Measurements from ENCODE around the gene PAAF1.

Gene PAAF1

GRCh38 chr11:73939096-73939495, 62.3 kb downstream of the PAAF1 start:
- Histone ChIP-seq H4K91ac (ENCODE audit: low read length) (no peak overlapping the region), H3K9ac (ENCODE audit: low read length) (no peak overlapping the region), H3K27me3 (ENCODE audit: control insufficient read depth in 1 of 2, insufficient read depth in 1 of 2, low read length in 2 of 2) (no peaks in the 10 kb centered on the region), H3K79me1 (replicated peaks; ENCODE audit: low read length, poor library complexity, severe bottlenecking) (no peaks in the 10 kb centered on the region), H3K27ac (ENCODE audit: low read length, poor library complexity, severe bottlenecking) (no peak overlapping the region), H2BK15ac (ENCODE audit: low read depth, poor library complexity, severe bottlenecking) (no peak overlapping the region), H2AFZ (ENCODE audit: low read depth, low read length) (no peak overlapping the region), H2BK5ac (ENCODE audit: low read depth, low read length, poor library complexity, severe bottlenecking) (no peak overlapping the region), H3K4me3 (ENCODE audit: insufficient read depth in 1 of 2, low read depth in 1 of 2, low read length in 2 of 2) (no peak overlapping the region), H2BK120ac (ENCODE audit: low read depth, low read length) (no peak overlapping the region), H3K36me3 (ENCODE audit: control insufficient read depth in 1 of 2, insufficient read depth in 2 of 2, low read depth in 1 of 2, low read length in 2 of 2) (peaks cover 3 to 15% of the 10 kb centered on the region in 2 experiments), H3K23ac (ENCODE audit: low read length in 2 of 2) (no peak overlapping the region), H2BK12ac (ENCODE audit: low read length in 2 of 2) (no peak overlapping the region), H2AK5ac (ENCODE audit: low read length, severe bottlenecking) (no peak overlapping the region), H3K4me1 (ENCODE audit: control insufficient read depth, insufficient read depth, low read depth, low read length) (no peaks in the 10 kb centered on the region), H3K9me3 (ENCODE audit: control insufficient read depth, low read length) (peaks cover 14% of the 10 kb centered on the region), H3K14ac (ENCODE audit: low read length in 2 of 2) (no peak overlapping the region), H3K4me2 (ENCODE audit: low read length, poor library complexity, severe bottlenecking) (no peak overlapping the region), H3K4ac (ENCODE audit: low read depth in 1 of 2, low read length in 2 of 2) (no peak overlapping the region), H4K8ac (ENCODE audit: low read length) (no peak overlapping the region), H3K18ac (ENCODE audit: low read depth in 1 of 2, low read length in 2 of 2) (no peak overlapping the region)
- 82% methylated on average over 4 of the region's 4 CpGs for WGBS
- no peak for DNase-seq

DNA sequence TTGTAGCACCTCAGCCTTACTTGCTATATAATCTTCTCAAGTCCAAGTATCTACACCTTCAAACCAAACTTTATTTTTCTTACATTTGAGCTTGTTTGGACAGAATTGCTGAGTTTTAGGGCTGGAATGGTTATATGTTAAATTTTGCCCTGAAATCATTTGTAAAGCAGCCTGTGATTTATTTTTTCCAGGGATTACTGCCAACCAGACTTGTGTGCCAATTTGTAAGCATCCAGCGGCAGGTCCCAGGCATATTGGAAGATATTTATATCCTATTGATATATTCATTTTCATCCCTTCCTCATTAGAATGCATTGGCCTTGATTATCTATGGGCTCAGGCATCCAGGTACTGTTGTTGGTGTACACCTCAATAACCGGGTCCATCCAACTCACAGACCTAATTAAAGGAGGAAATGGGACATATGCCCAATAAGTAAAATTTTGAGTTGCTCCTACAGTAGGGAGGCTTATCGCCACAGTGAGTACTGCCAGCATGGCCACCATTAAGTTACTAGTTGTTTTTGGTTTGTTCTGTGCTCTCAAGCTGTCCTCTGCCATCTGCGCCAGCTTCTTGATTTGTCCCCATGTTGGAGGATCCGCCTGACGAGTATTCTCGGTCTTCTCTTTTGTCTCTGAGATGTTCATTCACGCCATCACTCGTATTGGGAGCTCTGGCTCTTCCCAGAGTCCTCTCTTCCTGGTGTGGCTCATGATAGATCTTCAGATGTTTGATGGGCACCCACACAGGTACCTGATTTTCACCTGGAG, 64.2 kb downstream of the PAAF1 start:
- 97% methylated on average over 8 of the region's 9 CpGs for WGBS

GRCh38 chr11:73942010-73942409, 65.2 kb downstream of the PAAF1 start:
- no peak overlapping the region for H3K4me3 ChIP-seq (ENCODE audit: insufficient read depth in 1 of 2, low read depth in 1 of 2, low read length in 2 of 2)
- no peak overlapping the region for H2AFZ ChIP-seq (ENCODE audit: low read depth, low read length)
- no peak overlapping the region for H2BK15ac ChIP-seq (ENCODE audit: low read depth, poor library complexity, severe bottlenecking)
- DNase-seq: no peak
- WGBS: 93% methylated on average over 1 of the region's 1 CpG
- no peak overlapping the region for H2BK5ac ChIP-seq (ENCODE audit: low read depth, low read length, poor library complexity, severe bottlenecking)
- no peak overlapping the region for H3K18ac ChIP-seq (ENCODE audit: low read depth in 1 of 2, low read length in 2 of 2)
- H3K9me3 ChIP-seq (ENCODE audit: control insufficient read depth, low read length): peaks cover 19% of the 10 kb centered on the region
- no peak overlapping the region for H4K91ac ChIP-seq (ENCODE audit: low read length)
- no peaks in the 10 kb centered on the region for H3K4me1 ChIP-seq (ENCODE audit: control insufficient read depth, insufficient read depth, low read depth, low read length)
- no peaks in the 10 kb centered on the region for H3K27me3 ChIP-seq (ENCODE audit: control insufficient read depth in 1 of 2, insufficient read depth in 1 of 2, low read length in 2 of 2)
- H3K4ac ChIP-seq (ENCODE audit: low read depth in 1 of 2, low read length in 2 of 2): no peak overlapping the region
- no peaks in the 10 kb centered on the region for H3K79me1 ChIP-seq (replicated peaks; ENCODE audit: low read length, poor library complexity, severe bottlenecking)
- no peak overlapping the region for H3K23ac ChIP-seq (ENCODE audit: low read length in 2 of 2)
- H3K36me3 ChIP-seq (ENCODE audit: control insufficient read depth in 1 of 2, insufficient read depth in 2 of 2, low read depth in 1 of 2, low read length in 2 of 2): peaks cover 0 to 15% of the 10 kb centered on the region in 2 experiments
- no peak overlapping the region for H3K9ac ChIP-seq (ENCODE audit: low read length)
- H2AK5ac ChIP-seq (ENCODE audit: low read length, severe bottlenecking): no peak overlapping the region
- H2BK120ac ChIP-seq (ENCODE audit: low read depth, low read length): no peak overlapping the region
- H3K14ac ChIP-seq (ENCODE audit: low read length in 2 of 2): no peak overlapping the region
- H2BK12ac ChIP-seq (ENCODE audit: low read length in 2 of 2): no peak overlapping the region
- H3K4me2 ChIP-seq (ENCODE audit: low read length, poor library complexity, severe bottlenecking): no peak overlapping the region
- no peak overlapping the region for H4K8ac ChIP-seq (ENCODE audit: low read length)
- no peak overlapping the region for H3K27ac ChIP-seq (ENCODE audit: low read length, poor library complexity, severe bottlenecking)

More for the DNA sequence above, 64.2 kb downstream of the PAAF1 start:
- Histone ChIP-seq H3K4me2 (ENCODE audit: low read length, poor library complexity, severe bottlenecking) (no peak overlapping the region), H2BK120ac (ENCODE audit: low read depth, low read length) (no peak overlapping the region), H3K9ac (ENCODE audit: low read length) (no peak overlapping the region), H3K14ac (ENCODE audit: low read length in 2 of 2) (no peak overlapping the region), H3K4me3 (ENCODE audit: insufficient read depth in 1 of 2, low read depth in 1 of 2, low read length in 2 of 2) (no peak overlapping the region), H2BK15ac (ENCODE audit: low read depth, poor library complexity, severe bottlenecking) (no peak overlapping the region), H3K18ac (ENCODE audit: low read depth in 1 of 2, low read length in 2 of 2) (no peak overlapping the region), H3K4ac (ENCODE audit: low read depth in 1 of 2, low read length in 2 of 2) (no peak overlapping the region), H2AK5ac (ENCODE audit: low read length, severe bottlenecking) (no peak overlapping the region), H3K9me3 (ENCODE audit: control insufficient read depth, low read length) (peaks cover 14% of the 10 kb centered on the region), H3K23ac (ENCODE audit: low read length in 2 of 2) (no peak overlapping the region), H4K91ac (ENCODE audit: low read length) (no peak overlapping the region), H2BK12ac (ENCODE audit: low read length in 2 of 2) (no peak overlapping the region), H3K27ac (ENCODE audit: low read length, poor library complexity, severe bottlenecking) (no peak overlapping the region), H3K36me3 (ENCODE audit: control insufficient read depth in 1 of 2, insufficient read depth in 2 of 2, low read depth in 1 of 2, low read length in 2 of 2) (peaks cover 0 to 12% of the 10 kb centered on the region in 2 experiments), H2BK5ac (ENCODE audit: low read depth, low read length, poor library complexity, severe bottlenecking) (no peak overlapping the region), H2AFZ (ENCODE audit: low read depth, low read length) (no peak overlapping the region), H3K79me1 (replicated peaks; ENCODE audit: low read length, poor library complexity, severe bottlenecking) (no peaks in the 10 kb centered on the region), H3K4me1 (ENCODE audit: control insufficient read depth, insufficient read depth, low read depth, low read length) (no peaks in the 10 kb centered on the region), H4K8ac (ENCODE audit: low read length) (no peak overlapping the region), H3K27me3 (ENCODE audit: control insufficient read depth in 1 of 2, insufficient read depth in 1 of 2, low read length in 2 of 2) (no peaks in the 10 kb centered on the region)
- DNase-seq: no peak

DNA sequence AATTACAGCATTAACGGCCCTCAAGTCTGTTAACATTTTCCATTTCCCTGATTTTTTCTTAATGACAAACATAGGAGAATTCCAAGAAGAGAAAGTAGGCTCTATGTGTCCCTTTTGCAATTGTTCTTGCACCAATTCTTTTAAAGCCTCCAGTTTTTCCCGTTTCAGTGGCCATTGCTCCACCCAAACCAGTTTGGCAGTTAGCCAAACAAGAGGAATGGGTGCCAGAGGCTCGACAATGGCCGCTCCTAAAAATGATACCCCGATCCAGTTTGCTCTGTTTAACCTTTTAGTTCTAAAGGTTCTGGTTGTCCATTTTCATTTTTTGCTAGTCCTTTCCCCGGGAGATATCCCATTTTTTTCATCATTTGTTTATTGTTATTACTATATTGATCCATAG, 67.3 kb downstream of the PAAF1 start:
- Histone ChIP-seq H4K8ac (ENCODE audit: low read length) (no peak overlapping the region), H3K27ac (ENCODE audit: low read length, poor library complexity, severe bottlenecking) (no peak overlapping the region), H3K27me3 (ENCODE audit: control insufficient read depth in 1 of 2, insufficient read depth in 1 of 2, low read length in 2 of 2) (no peaks in the 10 kb centered on the region), H2BK5ac (ENCODE audit: low read depth, low read length, poor library complexity, severe bottlenecking) (no peak overlapping the region), H4K91ac (ENCODE audit: low read length) (no peak overlapping the region), H3K9me3 (ENCODE audit: control insufficient read depth, low read length) (peaks cover 14% of the 10 kb centered on the region), H3K23ac (ENCODE audit: low read length in 2 of 2) (no peak overlapping the region), H3K36me3 (ENCODE audit: control insufficient read depth in 1 of 2, insufficient read depth in 2 of 2, low read depth in 1 of 2, low read length in 2 of 2) (peaks cover 0 to 9% of the 10 kb centered on the region in 2 experiments), H3K4me1 (ENCODE audit: control insufficient read depth, insufficient read depth, low read depth, low read length) (no peaks in the 10 kb centered on the region), H2BK120ac (ENCODE audit: low read depth, low read length) (no peak overlapping the region), H2BK12ac (ENCODE audit: low read length in 2 of 2) (no peak overlapping the region), H3K79me1 (replicated peaks; ENCODE audit: low read length, poor library complexity, severe bottlenecking) (no peaks in the 10 kb centered on the region), H2AFZ (ENCODE audit: low read depth, low read length) (no peak overlapping the region), H3K14ac (ENCODE audit: low read length in 2 of 2) (no peak overlapping the region), H3K18ac (ENCODE audit: low read depth in 1 of 2, low read length in 2 of 2) (no peak overlapping the region), H2BK15ac (ENCODE audit: low read depth, poor library complexity, severe bottlenecking) (no peak overlapping the region), H3K4me3 (ENCODE audit: insufficient read depth in 1 of 2, low read depth in 1 of 2, low read length in 2 of 2) (no peak overlapping the region), H3K9ac (ENCODE audit: low read length) (no peak overlapping the region), H2AK5ac (ENCODE audit: low read length, severe bottlenecking) (no peak overlapping the region), H3K4me2 (ENCODE audit: low read length, poor library complexity, severe bottlenecking) (no peak overlapping the region), H3K4ac (ENCODE audit: low read depth in 1 of 2, low read length in 2 of 2) (no peak overlapping the region)
- WGBS: 94% methylated on average over 5 of the region's 6 CpGs
- DNase-seq: no peak
